Stimulated activated CD8-positive, alpha-beta memory T cell treated with anti-CD3 and anti-CD28 coated beads, Interleukin-15, amount 100 ng/mL, for 24 hours (primary cell): ENCODE data around the gene RHOD.

ENCODE experiments used
- DNase-seq: peaks from one replicate; pipeline ENCODE4 v3.0.0-alpha.2; 2020; ENCODE audit warnings: low read depth

RHOD gene

GRCh38 chr11:67117672-67118180 lies 61.1 kb downstream of the RHOD start:
- peak; percentile 17 for DNase-seq

- DNase-seq: peak; percentile 21
Observed at GRCh38 chr11:67118181-67118766, 61.6 kb downstream of the RHOD start.

GRCh38 chr11:67118801-67119584 lies 62.3 kb downstream of the RHOD start, which contains the start of gene KDM2A:
Gene KDM2A (plus strand): TSS chr11:67119263. CDS start chr11:67121317, 2,054 bp downstream.
- DNase-seq: peak; percentile 95

GRCh38 chr11:67119585-67120391 lies 63.1 kb downstream of the RHOD start:
- DNase-seq: no peak

GRCh38 chr11:67120456-67120855 lies 63.8 kb downstream of the RHOD start:
- DNase-seq: no peak

- DNase-seq: no peak
Observed at GRCh38 chr11:67120881-67121710, 64.4 kb downstream of the RHOD start.
